GM12872 (cell line): ENCODE data around the gene NR2C1.

Experiments
- CTCF ChIP-seq: IDR thresholded peaks from 3 replicates; pipeline ENCODE4 v1.5.1; 2011; ENCODE audit warnings: low read depth, mild to moderate bottlenecking, low read length, moderate library complexity; ENCODE audit not compliant: insufficient read depth

Gene NR2C1

GRCh38 chr12:95077341-95077740 is 3.9 kb upstream of the NR2C1 start:
- TF ChIP-seq CTCF = no peak

DNA sequence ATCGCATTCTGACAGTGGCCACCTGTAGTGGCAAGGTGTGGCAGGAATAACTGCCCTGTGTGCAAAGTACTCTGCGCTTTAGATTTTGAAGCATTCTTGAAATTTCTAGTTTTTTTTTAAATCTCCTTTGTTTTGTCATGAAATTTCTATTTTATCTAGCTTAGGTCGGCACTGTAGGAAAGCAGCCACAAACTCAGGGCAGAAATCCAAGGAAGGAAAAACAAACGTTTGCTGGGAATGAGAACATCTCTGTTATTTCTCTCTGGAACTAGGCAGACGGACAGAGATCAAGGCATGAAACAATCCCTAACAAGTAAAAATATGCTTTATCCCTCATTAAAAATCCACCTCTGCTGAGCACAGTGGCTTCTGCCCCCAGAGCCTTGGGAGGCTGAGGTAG is 1.3 kb upstream of the NR2C1 start:
- no peak for TF ChIP-seq CTCF

- peak; percentile 87 for TF ChIP-seq CTCF
Measured at GRCh38 chr12:95073698-95074520, 491 bp upstream of the NR2C1 start.

GRCh38 chr12:95070378-95070777 is 3.0 kb downstream of the NR2C1 start:
- TF ChIP-seq CTCF = no peak

DNA sequence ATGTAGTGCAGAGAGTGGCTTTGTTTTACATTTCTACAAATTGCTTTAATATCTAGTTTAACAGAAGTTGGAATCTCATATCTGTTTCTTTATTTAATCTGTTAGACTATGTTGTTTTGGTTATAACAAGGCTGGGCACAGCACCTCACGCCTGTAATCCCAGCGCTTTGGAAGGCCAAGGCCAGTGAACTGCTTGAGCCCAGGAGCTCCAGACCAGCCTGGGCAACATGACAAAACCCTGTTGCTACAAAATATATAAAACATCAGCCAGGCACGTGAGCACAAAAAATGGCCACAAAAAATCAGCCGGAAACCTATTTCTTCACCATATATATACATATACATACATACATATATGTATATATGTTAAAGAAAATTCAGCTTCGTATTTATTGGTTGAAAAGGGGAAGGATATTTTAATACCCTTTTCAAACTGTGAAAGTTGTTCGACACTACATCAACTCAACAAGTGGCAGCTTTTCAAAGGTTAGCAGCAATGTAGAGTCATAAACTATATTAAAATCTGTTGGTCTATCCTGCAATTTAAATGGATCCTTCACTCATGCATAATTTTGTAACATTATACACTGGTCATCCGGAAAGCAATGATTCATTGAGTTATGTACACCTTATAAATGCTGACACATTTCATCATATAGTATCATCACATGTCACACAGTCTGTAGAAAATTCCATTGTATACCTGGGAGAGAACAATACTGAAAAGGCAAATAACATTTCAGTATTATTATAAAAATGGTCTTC is 7.1 kb downstream of the NR2C1 start:
- no peak for TF ChIP-seq CTCF

- no peak for TF ChIP-seq CTCF
Measured at GRCh38 chr12:95060951-95061350, 12.5 kb downstream of the NR2C1 start.

- TF ChIP-seq CTCF = no peak
Measured at GRCh38 chr12:95059984-95060383, 13.4 kb downstream of the NR2C1 start.
